GM20000 (cell line): ENCODE results near the gene TMEM139.

ENCODE experiments used
- DNase-seq: peaks from one replicate; pipeline ENCODE4 v3.0.0; 2012; ENCODE audit warnings: low spot score
- TF ChIP-seq, protein P1 (sequence below): IDR thresholded peaks from 2 replicates; pipeline ENCODE4 v1.5.1; 2012; ENCODE audit warnings: mild to moderate bottlenecking, control low read depth; ENCODE audit errors: extremely low read depth, missing control alignments

TMEM139 gene

DNA sequence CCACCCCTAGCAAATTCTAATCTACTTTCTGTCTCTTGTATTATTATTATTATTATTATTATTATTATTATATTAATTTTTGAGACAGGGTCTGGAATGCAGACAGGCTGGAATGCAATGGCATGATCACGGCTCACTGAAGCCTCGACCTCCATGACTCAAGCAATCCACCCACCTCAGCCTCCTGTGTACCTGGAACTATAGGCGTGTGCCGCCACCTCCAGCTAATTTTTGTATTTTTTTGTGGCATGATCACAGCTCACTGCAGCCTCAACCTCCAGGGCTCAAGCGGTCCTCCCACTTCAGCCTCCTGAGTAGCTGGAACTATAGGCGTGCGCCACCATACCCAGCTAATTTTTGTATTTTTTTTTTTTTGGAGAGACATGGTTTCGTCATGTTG is 2.6 kb upstream of the TMEM139 start:
- TF ChIP-seq, protein P1, sequence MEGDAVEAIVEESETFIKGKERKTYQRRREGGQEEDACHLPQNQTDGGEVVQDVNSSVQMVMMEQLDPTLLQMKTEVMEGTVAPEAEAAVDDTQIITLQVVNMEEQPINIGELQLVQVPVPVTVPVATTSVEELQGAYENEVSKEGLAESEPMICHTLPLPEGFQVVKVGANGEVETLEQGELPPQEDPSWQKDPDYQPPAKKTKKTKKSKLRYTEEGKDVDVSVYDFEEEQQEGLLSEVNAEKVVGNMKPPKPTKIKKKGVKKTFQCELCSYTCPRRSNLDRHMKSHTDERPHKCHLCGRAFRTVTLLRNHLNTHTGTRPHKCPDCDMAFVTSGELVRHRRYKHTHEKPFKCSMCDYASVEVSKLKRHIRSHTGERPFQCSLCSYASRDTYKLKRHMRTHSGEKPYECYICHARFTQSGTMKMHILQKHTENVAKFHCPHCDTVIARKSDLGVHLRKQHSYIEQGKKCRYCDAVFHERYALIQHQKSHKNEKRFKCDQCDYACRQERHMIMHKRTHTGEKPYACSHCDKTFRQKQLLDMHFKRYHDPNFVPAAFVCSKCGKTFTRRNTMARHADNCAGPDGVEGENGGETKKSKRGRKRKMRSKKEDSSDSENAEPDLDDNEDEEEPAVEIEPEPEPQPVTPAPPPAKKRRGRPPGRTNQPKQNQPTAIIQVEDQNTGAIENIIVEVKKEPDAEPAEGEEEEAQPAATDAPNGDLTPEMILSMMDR = no peak

DNA sequence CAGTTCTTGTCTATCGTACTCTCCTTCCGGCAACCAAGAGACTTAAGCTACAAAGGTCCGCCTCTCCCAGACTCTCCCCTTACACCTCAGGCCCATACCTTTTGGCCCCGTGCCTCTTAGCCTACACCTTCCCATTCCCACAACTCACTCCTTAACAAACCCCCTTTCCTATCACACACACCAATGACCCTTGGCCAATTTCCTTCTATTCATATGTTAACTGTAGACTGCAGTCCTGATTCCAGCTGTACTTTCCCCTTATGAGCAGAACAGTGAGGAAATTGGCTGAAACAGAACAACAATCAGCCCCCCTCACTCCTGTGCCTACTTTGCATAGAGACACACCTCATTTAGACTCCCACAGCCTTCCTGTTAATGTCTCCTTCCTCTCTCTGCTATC is 1.4 kb upstream of the TMEM139 start:
- no peak for DNase-seq
- TF ChIP-seq, protein P1 = no peak

More for the DNA sequence above, 2.6 kb upstream of the TMEM139 start:
- DNase-seq = no peak

DNA sequence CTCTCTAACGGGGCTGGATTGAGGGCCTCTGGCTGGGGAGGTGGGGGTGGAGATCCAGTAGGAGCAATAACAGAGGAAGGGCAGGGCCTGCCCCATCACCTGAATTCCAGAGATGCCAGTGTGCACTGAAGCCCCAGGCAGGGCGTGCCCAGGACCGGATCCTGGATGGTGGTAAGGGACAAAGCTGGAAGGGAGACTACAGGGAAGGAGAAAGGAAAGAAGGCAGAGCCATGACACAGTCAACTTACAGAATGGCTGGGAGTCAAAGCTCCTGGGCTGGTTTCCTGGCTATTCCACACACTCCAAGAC is 666 bp downstream of the TMEM139 start:
- no peak for DNase-seq
- TF ChIP-seq, protein P1 = no peak

DNA sequence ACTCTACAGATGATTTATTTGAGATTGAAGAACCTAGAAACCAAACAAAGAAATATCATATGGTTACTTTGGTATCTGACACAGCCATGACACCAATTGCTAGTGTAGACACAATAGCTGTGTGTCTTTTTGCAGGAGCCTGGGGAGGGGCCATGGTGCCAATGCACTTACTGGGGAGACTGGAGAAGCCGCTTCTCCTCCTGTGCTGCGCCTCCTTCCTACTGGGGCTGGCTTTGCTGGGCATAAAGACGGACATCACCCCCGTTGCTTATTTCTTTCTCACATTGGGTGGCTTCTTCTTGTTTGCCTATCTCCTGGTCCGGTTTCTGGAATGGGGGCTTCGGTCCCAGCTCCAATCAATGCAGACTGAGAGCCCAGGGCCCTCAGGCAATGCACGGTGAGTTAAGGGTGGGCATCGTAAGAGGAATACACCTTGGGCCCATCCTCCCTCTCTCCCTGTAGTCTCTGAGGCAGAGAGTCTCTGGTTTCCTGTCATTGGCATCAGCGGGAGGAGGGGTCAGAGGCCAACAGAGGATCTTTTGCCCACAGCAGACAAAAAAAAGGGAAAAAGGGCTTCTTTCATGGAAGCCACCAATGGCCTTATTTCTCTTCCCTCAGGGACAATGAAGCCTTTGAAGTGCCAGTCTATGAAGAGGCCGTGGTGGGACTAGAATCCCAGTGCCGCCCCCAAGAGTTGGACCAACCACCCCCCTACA is 1.2 kb downstream of the TMEM139 start:
- DNase-seq = no peak
- TF ChIP-seq, protein P1 = no peak

- TF ChIP-seq, protein P1 = no peak
- no peak for DNase-seq
These were observed 1.7 kb downstream of the TMEM139 start for GRCh38 chr7:143286522-143286890.

DNA sequence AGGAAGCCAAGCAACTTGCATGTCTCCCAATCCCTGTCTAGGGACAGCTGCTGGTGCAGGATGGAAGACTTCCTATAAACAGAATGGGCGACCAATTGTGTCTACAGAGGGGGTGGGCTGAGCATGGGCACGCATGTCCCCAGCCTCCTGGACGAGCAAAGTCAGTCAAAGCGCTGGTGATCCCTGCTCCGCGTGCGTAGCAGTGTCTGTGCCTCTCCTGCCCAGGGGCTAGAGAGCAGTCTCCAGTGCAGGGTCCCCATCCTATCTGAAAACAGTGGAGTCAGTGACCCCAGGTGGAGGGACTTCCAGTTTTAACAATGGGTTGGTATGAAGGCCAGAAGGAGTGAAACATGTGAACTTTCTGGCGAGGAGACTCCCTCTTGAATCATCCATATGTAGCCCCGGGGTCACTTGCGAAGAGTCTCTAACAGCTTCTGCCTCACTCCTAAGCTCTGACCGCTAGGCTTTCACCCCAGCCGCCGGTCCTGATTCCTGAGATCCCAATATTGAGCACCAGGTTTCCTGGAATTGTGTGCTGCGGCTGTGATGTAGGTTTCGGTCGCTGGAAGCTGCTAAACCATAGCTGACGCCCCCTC is 2.7 kb downstream of the TMEM139 start:
- TF ChIP-seq, protein P1 = no peak

DNA sequence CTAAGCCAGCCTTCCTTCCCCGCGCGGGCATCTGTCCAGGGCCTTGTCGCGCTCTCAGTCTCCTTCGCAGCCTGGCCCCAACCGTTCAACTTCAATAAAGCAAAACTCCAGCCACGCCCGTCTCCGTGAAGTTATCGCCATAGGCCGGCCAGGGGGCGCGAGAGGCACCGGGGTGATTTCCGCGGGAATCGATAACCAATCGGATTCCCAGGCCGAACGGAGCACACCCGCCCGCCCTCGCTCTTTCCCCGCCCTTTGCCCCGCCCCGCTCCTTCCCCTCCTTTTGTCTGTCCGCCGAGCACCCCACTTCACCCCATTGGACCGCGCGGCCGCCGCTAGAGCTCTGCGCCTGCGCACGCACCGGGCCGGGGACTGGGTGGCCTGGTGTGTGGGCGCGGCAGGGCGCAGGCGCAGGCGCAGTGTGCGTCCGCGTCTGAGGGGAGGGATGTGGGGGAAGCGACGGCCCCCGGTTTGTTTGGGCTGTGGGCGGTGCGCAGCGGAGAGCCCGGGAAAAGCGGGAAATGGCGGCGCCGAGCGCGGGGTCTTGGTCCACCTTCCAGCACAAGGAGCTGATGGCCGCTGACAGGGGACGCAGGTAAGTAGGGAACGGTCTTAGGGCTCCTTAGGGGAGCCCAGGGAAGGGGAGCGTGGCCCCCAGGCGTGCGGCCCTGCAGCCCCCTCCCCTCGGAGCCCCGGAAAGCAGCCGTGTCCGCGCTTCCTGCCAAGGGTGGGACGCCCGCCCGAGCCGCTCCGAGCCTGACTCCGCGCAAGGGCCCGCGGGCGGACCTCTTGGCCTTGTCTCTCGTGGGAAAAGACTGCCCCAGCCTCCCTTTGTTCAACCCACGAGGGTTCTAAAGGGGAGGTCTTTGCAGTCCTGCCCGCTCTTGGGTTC is 3.4 kb downstream of the TMEM139 start, which contains the start of gene CASP2:
TSS of gene CASP2 (plus strand) at position 417 of the 892 bp plus-strand sequence. CDS start at position 522, 105 bp downstream.
- TF ChIP-seq, protein P1 = no peak
- peak; percentile 99 for DNase-seq

More for the DNA sequence above, 2.7 kb downstream of the TMEM139 start:
- DNase-seq = no peak
